Stimulated activated CD4-positive, alpha-beta T cell treated with anti-CD3 and anti-CD28 coated beads, Interleukin-4, amount 100 ng/mL, for 48 hours (primary cell): ENCODE data around the gene FOXI1.

ENCODE experiments used
- DNase-seq, 2 donors: peaks; one replicate each; pipeline ENCODE4 v3.0.0-alpha.2; 2020; ENCODE audit warnings: low read depth in 2 of 2

Gene FOXI1

DNA sequence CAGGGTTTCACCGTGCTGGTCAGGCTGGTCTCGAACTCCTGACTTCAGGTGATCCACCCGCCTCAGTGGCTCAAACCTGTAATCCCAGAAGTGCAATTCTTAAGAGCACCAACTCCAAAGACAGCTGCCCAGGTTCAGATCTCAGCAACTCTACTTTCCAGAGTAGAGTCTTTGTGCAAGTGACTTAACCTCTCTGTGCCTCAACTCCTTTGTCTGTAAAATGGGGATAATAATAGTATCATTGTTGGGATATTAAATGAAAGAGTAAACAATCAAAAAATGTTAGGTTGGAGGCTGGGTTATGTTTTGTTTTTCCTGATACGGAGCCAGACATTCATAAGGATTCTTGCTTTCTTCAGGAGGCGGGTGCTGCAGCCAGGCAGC, 45.0 kb downstream of the FOXI1 start:
- no peak for DNase-seq

DNA sequence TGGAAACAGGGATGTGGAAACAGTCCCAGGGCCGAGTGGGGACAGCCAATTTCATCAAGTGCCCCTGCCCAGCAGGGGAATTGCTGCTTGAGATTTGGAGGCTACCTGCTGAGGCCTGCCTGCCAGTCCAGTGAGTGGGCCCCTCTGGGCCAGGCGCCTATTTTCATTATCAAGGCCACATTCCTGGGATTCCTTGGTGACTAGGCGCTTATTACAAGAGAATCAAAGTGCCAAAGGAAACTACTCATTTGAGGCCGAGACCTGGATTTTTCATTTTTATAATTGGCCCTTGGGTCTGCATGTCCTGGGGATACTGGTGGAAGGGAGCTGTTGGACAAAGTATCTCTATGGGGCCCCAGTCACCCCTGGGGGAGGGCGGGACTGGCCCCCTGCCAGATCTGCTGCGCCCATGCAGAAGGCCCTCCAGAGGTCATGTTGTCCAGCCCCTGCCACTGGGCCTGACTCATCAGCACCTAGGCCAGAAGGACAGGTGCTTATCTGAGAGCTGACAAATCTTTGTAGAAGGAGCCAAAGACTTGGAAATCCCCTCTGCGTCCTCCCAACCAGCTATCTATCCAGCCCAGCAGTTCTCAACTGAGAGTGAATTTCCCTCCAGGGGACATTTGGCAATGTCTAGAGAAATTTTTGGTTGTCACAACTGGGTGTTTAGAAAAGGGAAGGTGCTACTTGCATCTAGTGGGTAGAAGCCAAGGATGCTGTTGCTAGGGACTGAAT, 45.6 kb downstream of the FOXI1 start:
- no peak for DNase-seq

DNA sequence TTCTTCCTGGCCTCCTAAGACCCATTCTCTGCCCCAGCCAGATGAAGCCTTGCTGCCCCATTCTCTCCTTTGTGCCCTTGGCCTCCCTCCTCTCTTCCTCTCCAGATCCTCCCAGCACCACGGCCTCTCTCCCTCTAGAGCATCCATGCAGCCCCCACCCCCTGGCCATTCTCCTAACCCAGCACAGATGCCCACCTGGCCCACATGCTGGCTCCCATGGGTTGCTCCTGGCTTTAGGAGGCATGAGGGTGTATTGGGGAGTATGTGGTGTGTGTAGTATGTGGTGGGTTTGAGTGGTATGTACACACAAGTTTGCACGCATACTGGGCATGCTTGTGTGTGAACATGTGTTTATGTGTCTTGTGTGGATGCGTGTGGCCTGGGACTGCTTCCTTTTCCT, 47.1 kb downstream of the FOXI1 start:
- DNase-seq = no peak

DNA sequence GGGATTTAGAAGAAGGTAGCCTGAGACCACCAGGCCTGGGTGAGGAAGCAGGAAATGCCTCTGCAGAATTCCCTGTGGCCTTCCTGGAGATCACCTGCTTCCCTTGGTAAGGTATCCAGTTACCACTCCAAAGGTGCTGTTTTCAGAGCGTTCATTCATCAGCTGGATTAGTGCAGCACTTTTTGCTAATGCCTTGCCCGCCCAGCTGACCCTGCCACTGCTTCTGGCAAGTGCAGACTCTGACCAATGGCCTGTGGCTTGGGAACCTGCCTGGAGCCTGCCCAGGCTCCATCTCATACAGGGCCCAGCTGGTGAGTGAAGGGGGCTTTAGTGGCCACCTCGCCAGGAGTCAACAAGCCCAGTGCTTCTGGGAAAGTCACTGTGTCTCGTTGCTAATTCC, 48.6 kb downstream of the FOXI1 start:
- no peak for DNase-seq

DNA sequence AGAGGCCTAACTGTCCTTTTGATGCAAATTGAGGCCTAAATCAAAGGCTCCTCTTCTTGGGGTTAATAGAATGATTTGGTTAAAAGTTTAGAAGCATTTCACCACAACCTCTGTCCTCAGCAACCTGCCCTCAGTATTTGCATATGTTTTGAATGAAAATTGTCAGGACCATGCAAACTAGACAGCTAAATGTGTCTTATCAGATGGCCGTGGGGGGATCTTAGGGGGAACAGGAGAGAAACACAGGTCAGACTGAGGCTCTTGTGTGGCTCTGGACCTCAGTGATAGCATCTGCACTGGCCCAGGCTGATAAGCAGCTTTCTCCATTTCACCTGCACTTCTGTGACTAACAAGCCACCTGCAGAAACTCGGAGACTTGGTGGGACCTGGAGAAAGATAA, 49.0 kb downstream of the FOXI1 start:
- no peak for DNase-seq

DNA sequence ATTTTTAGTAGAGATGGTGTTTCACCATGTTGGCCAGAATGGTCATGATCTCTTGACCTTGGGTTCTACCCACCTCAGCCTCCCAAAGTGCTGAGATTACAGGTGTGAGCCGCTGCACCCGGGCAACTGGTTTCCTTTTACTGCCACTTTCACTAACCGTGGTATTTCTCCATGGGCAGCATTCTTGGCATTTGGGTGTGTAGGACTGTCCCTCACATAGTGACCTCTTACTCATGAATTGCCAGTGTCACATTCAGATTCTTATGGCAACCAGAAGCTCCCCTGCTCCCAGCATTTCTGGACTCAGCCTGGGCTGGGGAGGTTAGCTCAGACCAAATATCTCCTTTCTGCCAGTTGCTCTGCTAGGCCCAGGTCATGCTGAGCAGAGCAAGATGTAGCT, 50.1 kb downstream of the FOXI1 start:
- DNase-seq = no peak

DNA sequence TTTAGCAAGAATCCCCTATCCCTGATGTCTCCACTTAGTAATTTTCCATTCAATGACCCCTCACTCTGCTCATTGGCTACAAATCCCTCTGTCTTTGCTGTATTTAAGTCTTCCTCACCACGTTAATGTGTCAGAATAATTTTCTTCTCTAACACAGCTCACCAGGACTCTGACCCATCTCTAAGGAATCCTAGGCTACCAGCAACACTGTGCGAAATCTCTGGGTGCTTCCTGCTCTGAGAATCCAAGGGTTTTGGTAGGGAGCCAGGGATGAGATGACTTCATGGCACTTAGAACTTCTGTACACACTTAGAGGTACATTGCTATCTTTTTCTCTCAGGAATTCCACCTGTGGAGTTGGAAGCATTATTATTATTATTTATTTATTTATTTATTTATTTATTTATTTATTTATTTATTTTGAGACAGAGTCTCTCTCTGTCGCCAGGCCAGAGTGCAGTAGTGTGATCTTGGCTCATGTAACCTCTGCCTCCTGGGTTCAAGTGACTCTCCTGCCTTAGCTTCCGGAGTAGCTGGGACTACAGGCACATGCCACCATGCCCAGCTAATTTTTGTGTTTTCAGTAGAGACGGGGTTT, 53.5 kb downstream of the FOXI1 start:
- no peak for DNase-seq
